LNCaP clone FGC (cell line): ENCODE results near the gene LIG4.

ENCODE experiments used
- DNase-seq: peaks from one replicate; pipeline ENCODE4 v3.0.0-alpha.2; 2011; ENCODE audit warnings: low read depth
- H3K4me3 ChIP-seq: 2 replicates; pipeline ENCODE4 v1.5.1; 2011; ENCODE audit warnings: mild to moderate bottlenecking, low read depth, low read length, control low read depth
- CTCF ChIP-seq: IDR thresholded peaks from 2 replicates; pipeline ENCODE4 v1.5.1; 2012; ENCODE audit warnings: mild to moderate bottlenecking; ENCODE audit not compliant: control insufficient read depth, insufficient read depth; ENCODE audit errors: extremely low read depth

Gene LIG4

DNA sequence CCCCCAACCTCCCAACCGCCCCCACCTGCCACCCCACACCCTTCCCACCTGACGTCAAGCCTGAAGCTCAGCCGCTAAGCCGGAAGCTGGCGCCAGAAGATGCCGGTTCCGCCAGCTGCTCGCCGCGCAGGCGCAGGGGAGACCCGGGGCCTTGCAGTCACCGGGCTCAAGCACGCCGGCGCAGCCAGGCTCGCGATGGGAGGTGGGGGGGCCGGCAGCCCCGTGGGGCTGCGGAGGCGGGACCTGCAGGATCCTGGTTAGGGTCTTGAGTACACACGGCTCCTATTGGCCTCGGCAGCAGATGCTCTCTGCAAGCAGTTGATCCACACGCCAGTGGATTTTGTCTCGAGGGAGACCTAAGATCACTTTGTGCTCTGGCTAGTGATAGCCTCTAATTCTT is at the start of gene LIG4:
LIG4 (minus strand) TSS at position 101 of the 400 bp plus-strand sequence. CDS start 4,268 bp downstream, outside the sequence.
- TF ChIP-seq CTCF, result no peak
- peak within 1 kb of the TSS; percentile 46 for H3K4me3 ChIP-seq
- DNase-seq, result peak; percentile 50

DNA sequence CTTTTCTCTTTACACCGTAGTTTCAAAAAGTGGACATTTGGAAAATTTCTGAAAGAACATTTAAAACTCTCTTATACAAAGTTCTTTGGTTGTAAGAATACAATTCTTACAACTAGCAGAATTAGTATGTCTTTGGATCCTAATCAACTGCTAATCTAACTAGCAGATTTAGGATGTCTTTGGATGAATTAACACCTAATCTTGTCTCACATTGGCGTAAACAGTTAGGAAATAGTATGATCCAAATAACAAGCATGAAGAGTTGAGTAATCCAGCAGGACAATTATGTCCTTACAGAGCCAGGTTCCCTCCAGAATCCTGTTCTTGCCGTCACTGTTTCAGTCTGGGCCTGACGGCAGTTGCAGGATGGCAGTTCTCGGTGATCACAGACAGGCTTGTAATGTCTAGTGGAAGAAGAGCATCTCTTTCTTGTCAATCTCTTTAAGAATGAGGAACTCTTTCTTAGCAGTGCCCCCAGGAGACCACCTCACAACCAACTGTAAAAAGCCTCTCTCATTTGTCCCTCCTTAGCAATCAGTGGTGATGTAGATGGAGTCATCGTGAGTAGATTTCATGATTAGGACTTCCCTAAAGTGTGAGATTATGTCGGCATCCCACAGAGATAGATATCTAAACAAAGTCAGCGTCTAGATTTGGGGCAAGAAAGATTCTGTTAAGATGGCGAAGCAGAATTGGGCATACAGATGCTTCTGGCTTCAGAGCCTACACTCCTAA is 48.5 kb upstream of the LIG4 start:
- no peak for TF ChIP-seq CTCF
- H3K4me3 ChIP-seq, result no peak overlapping the region
- DNase-seq, result no peak

DNA sequence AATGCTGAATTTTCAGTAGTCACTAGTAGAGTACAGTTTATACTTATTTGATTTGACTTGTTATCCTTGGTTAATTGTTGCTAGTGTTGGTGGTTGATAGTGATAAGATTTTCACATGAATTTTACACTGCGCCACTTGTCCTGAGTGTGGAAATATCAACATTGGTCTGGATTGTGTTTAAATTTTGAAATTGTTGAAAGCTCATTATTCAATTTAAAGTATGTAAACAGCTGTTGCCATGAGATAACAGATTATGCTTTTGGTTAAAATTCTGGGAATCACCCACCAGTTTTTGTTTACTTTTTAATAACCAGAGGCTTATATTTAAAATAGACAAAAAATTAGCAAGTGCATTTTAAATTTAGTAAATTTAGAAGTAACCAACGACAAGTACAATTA is 41.9 kb upstream of the LIG4 start:
- no peak for DNase-seq
- H3K4me3 ChIP-seq, result no peak overlapping the region
- no peak for TF ChIP-seq CTCF

- H3K4me3 ChIP-seq, result no peak overlapping the region
- no peak for TF ChIP-seq CTCF
- no peak for DNase-seq
These were observed 33.8 kb upstream of the LIG4 start for GRCh38 chr13:108249150-108249549.

DNA sequence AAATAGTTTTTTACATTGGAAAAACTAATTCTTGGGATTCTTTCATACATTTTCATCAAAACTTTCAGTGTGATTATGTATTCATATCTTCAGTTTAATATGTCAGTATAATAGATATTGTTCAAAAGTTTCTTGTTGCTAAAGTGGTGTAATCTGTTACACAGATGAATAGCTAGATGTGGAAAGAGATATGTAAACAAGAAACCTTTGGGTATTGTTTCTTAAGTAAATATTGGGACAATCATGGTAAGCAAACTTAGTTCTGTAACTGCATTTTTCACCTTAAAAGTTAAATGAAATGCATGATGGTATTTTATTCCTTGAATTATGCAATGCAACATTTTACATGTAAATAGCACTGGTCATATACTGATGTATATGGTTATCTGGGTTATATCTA is 15.0 kb upstream of the LIG4 start:
- no peak for DNase-seq
- no peak overlapping the region for H3K4me3 ChIP-seq
- no peak for TF ChIP-seq CTCF

GRCh38 chr13:108227651-108228272 is 12.4 kb upstream of the LIG4 start:
- DNase-seq, result peak; percentile 19
- peak; percentile 54 for TF ChIP-seq CTCF

More at GRCh38 chr13:108227651-108228272, 12.4 kb upstream of the LIG4 start:
- H3K4me3 ChIP-seq, result no peak overlapping the region
